HL-60/S4 (cell line): Measurements from ENCODE around the gene RPAIN.
"Not testable (repeated sequence)": the region's sequence is repeated elsewhere in the genome, so short reads cannot be mapped to it uniquely, and the experiment has no call there.

Experiments
- in situ Hi-C: fragments of 300-500 bp; cut with MboI; formaldehyde crosslinking; loops from 2 replicates; pipeline ENCODE4 v1.14.3; 2022; ENCODE audit warnings: low sequenced_read_pairs

The RPAIN gene

GRCh38 chr17:5429191-5429887 is 9.4 kb downstream of the RPAIN start:
- in situ Hi-C loops: no loop called here

- in situ Hi-C loops: no loop called here
Measured at GRCh38 chr17:5430413-5430999, 10.5 kb downstream of the RPAIN start.

GRCh38 chr17:5431234-5431633 is 11.3 kb downstream of the RPAIN start:
- in situ Hi-C loops: not testable (repeated sequence)

- in situ Hi-C loops: no loop called here
Measured at GRCh38 chr17:5431949-5432556, 12.1 kb downstream of the RPAIN start.

GRCh38 chr17:5434984-5435383 is 15.0 kb downstream of the RPAIN start:
- in situ Hi-C loops: no loop called here

GRCh38 chr17:5435781-5436315 is 15.9 kb downstream of the RPAIN start:
- in situ Hi-C loops: not testable (repeated sequence)

GRCh38 chr17:5437721-5438317 is 17.8 kb downstream of the RPAIN start:
- in situ Hi-C loops: no loop called here

GRCh38 chr17:5438716-5439445 is 18.9 kb downstream of the RPAIN start, which contains the start of gene C1QBP:
Gene C1QBP (minus strand): TSS chr17:5439155. CDS start chr17:5439073, 82 bp downstream.
- in situ Hi-C loops: no loop called here

GRCh38 chr17:5439446-5439764 is 19.4 kb downstream of the RPAIN start:
- in situ Hi-C loops: no loop called here

GRCh38 chr17:5443728-5444127 is 23.7 kb downstream of the RPAIN start:
- in situ Hi-C loops: no loop called here

- in situ Hi-C loops: no loop called here
Measured at GRCh38 chr17:5444209-5444608, 24.2 kb downstream of the RPAIN start.

GRCh38 chr17:5446786-5447185 is 26.8 kb downstream of the RPAIN start:
- in situ Hi-C loops: no loop called here

- in situ Hi-C loops: no loop called here
Measured at GRCh38 chr17:5464717-5465507, 44.9 kb downstream of the RPAIN start.

- in situ Hi-C loops: no loop called here
Measured at GRCh38 chr17:5466295-5466694, 46.3 kb downstream of the RPAIN start.

GRCh38 chr17:5467416-5467815 is 47.4 kb downstream of the RPAIN start:
- in situ Hi-C loops: no loop called here

GRCh38 chr17:5468075-5468473 is 48.1 kb downstream of the RPAIN start:
- in situ Hi-C loops: no loop called here

GRCh38 chr17:5472511-5472910 is 52.5 kb downstream of the RPAIN start:
- in situ Hi-C loops: no loop called here

- in situ Hi-C loops: no loop called here
Measured at GRCh38 chr17:5473906-5474305, 53.9 kb downstream of the RPAIN start.

GRCh38 chr17:5478992-5479391 is 59.0 kb downstream of the RPAIN start:
- in situ Hi-C loops: no loop called here

- in situ Hi-C loops: no loop called here
Measured at GRCh38 chr17:5480962-5481361, 61.0 kb downstream of the RPAIN start.
